GM18909 (cell line): ENCODE measurements around the gene FNDC3A.

Source experiments
- ATAC-seq: cut with Tn5 transposase; IDR thresholded peaks from one replicate; pipeline ENCODE4 v1.9.1; 2021; ENCODE audit warnings: mild to moderate bottlenecking; ENCODE audit not compliant: unreplicated experiment, poor library complexity

Gene FNDC3A

DNA sequence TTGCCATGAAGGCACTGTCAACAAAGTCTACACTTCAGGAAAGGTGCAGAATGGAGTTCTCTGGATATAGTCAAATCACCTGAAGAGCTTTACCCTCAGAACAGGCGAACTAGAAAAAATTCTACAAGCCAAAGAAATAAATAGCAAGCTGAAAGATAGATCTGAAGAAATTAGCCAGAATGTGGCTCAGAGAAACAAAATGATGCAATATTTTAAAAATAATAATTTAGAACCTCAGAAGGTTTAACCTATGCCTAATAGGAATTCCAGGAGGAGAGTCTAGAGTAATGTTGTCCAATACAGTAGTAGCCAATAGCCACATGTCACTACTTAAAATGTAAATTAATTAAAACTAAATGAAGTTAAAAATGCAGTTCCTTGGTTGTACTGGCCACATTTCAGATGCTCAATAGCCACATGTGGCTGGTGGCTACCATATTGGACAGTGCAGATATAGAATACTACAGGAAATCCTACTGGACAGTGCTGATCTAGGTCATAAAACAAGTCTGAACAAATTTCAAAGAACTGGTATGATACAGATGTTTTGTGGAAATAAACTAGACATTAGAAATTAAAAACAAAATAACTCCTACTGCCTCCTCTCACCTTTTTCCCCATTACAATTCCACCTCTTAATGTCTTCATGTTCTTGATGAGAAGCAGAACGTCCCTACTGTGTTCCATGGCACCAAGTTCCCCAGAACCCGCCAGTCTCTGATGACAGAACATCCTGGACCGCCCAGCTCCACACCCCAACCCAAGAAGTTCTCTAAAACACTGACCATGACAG lies 271.3 kb downstream of the FNDC3A start:
- ATAC-seq = peak; percentile 44

DNA sequence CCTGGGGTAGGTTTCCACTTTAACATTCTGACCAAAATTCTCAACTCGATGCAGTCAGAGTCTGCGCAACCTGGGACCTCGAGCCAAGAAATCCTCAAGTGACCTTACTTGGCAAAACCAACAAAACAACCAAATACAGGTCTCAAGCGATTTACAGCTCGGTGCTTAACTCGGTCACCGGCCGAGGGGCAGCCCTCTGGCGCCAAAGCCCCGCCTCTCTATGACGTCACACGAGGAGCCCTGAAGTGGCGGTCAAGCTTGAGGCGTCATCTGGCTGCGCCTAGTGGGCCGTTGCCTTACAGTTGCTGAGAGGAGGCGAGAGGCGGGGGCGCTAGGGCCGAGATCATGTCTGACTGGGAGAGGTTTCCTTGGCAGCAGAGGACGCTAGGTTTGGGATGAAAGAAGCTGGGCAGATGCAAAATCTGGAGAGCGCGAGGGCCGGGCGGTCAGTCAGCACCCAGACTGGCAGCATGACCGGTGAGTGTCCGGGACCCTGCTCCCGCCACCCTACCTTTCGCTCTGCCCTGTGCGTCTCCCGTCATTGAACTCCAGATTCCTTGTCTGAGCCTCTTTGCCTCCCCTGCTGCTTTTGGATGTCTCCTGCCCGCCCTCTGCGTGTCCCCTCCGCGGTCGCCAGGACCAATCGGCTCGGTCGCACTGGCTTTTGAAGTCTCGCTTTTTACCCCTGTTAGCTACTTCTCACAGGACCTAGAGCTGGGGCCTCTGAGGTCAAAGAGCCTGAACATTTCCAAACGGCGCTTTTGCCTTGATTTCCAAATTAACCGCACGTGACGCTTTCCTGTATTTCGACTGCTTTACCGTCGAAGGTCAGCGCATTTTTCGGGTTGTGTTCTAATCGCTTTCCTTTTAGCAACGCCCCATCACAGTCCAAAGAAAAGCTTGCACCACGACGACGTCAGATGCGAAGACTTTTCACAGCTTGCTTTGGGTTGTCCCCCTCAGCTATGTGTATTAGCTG lies 272.2 kb downstream of the FNDC3A start, which contains the start of gene CDADC1:
TSS of gene CDADC1 (plus strand) at position 283 of the 979 bp plus-strand sequence. CDS start at position 396, 113 bp downstream.
- peak; percentile 97 for ATAC-seq

DNA sequence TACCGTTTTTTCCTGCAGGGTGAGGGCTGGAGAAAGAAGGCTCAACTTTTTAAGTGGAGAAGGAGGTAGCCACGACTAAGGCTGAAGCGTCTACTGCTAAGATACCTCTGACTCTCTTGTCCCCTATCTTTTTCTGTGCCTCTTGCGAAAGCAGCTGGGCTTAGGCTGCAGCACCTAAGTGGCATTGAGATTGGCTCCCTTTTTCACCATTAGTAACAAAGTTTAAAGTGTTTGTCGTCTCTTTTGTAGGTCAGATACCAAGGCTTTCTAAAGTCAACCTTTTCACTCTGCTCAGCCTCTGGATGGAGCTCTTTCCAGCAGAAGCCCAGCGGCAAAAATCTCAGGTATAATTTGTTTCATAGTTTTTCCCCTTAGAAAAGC lies 272.9 kb downstream of the FNDC3A start:
- peak; percentile 4 for ATAC-seq

DNA sequence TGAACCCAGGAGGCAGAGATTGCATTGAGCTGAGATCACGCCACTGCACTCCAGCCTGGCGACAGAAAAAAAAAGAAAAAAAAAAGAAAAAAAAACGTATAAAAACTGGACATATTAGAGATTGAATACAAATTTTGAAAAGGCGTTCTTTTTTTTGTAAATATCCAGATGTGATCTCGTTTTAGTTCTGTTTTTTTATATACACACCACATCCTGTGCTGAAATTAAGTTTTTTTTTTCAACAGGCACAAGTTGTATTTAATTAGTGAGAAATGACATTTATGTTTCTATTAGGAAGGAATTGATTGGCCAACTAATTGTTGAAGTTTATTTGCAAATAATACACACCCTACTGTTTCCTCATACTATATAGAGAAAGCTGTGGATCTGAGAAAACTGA lies 275.6 kb downstream of the FNDC3A start:
- no peak for ATAC-seq

- no peak for ATAC-seq
Measured at GRCh38 chr13:49253310-49253709, 277.6 kb downstream of the FNDC3A start.

- ATAC-seq = no peak
Measured at GRCh38 chr13:49254007-49254406, 278.3 kb downstream of the FNDC3A start.

- ATAC-seq = no peak
Measured at GRCh38 chr13:49256841-49257240, 281.1 kb downstream of the FNDC3A start.

DNA sequence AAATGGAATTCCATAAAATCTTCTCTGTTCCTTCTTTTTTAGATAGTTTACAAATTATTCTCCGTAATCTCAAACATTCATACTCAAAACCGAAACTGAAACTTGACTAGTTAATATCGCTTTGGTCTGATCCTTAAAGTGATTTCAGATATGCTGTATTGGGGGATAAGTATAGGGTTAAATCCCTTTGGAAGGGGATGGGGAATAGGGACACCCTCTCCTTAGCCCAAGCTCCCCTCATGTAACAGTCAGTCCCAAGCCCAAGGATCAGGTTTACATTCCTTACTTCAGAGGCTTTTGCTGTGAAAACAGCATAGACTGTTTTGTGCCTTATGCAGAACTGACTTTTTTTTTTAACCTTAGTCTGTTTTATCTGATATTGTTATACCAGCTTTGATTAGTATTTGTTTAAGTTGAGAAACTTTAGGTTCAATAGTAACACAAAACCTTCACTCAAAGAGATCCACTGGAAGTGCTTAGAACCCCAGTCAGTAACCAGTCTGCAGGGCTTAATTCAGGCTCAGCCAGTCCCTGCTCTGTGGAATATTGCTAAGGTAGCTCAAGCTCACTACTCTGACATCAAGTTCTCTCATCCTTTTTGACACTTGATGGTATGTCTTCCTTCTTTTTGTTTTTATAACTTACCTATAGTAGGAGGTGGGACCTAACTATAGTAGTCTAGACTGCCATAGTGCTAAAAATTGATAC lies 282.5 kb downstream of the FNDC3A start:
- no peak for ATAC-seq
